Left hindlimb (tissue), 1 donor: ENCODE results near the gene UBE2U.

ENCODE experiments used
- DNase-seq: peaks from one replicate; pipeline ENCODE4 v3.0.0-alpha.2; 2018

The UBE2U gene, protein sequence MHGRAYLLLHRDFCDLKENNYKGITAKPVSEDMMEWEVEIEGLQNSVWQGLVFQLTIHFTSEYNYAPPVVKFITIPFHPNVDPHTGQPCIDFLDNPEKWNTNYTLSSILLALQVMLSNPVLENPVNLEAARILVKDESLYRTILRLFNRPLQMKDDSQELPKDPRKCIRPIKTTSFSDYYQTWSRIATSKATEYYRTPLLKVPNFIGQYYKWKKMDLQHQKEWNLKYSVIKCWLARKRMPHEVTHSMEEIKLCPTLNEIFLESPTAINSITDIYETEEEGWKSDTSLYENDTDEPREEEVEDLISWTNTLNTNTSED

DNA sequence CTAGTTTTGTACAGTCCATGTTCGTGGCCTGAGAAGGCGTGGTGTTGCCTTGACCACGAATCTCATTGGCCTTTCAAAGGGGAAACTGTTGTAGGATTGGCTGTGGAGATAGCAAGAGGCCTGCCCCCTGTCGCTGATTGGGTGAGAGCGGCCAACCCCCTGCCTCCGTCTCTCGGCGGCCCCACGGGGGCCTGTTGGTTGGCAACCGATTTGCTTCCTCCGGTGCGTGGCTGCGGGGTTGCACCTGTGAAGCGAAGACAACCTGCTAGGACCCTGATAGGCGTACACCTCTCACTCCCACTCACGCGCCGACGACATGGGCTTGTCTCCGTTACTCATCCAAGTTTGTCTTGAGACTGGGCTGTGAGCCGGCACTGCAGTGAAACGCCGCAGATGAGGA lies at the start of gene UBE2U:
Gene UBE2U (plus strand): TSS at position 204 of the 400 bp plus-strand sequence. CDS start 428 bp downstream, outside the sequence.
- no peak for DNase-seq

GRCh38 chr1:64155278-64155677 lies 48.1 kb upstream of the UBE2U start:
- DNase-seq, result no peak

GRCh38 chr1:64161357-64161941 lies 42.0 kb upstream of the UBE2U start:
- no peak for DNase-seq

GRCh38 chr1:64162151-64162550 lies 41.3 kb upstream of the UBE2U start:
- no peak for DNase-seq

DNA sequence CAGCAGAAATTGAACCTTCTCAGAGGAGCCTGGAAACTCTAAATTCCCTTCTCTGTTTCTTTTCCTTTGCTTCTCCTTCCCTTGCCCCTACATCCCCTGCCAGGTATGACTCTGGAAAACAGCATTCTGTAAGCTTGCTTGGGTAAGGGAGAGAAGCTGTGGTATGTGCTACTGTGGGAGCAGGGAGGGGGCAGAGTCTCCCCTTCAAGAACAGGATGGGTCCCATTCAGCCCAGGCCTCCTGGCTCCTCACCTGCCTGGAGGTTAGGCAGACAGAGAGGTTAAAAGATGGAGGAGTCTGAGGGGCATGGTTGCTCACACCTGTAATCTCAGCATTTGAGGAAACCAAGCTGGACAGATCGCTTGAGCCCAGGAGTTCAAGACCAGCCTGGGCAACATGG lies 40.6 kb upstream of the UBE2U start:
- DNase-seq, result no peak

DNA sequence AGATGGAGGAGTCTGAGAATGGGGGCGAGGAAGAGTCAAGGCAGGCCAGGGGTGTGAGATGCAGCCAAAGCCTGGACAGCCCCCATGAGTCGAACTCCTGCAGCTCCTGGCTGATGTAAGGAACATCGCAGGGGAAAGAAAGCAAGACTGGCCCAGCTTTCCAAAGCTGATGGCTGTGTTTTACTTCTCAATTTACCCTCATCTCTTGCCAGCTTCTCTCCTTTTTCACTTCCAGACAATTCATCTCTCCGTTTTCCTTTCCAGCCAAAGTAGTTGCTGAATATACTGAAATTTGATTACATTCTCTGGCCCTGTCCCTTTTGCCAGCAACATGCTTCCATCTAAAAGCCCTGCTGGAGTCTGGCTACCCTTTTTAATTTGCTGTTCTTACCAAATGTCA lies 40.0 kb upstream of the UBE2U start:
- DNase-seq, result peak; percentile 59

GRCh38 chr1:64163970-64164369 lies 39.5 kb upstream of the UBE2U start:
- no peak for DNase-seq

DNA sequence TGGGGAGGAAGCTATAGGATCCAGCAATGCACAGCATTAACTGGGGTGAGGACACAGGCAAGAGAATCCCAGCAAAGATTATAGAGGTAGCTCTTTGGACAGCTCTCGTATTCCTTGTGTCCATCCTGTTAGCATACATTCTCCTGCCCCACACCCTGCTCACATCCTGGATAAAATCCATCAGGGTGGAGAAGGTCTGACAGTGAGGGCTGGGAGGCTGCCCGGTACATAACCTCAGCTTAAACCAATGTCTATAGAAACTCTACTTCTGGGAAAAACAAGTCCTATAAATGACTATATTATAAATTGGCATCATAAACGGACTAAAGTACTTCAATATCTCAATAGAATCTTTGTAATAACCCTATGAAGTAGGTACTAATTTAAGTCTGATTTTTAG lies 36.8 kb upstream of the UBE2U start:
- DNase-seq, result peak; percentile 53

GRCh38 chr1:64167176-64167575 lies 36.2 kb upstream of the UBE2U start:
- DNase-seq, result no peak

DNA sequence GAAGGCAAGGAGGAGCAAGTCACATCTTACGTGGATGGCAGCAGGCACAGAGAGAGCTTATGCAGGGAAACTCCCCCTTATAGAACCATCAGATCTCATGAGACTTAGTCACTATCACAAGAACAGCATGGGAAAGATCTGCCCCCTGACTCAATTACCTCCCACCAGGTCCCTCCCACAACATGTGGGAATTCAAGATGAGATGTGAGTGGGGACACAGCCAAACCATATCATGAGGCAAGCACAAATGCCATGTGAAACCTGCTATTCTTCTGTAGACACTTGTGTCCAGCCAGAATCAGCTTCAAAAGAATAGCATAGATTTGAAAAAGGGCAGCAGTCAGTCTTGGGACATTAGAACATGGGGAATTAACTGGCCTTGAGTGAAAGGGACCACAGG lies 32.2 kb upstream of the UBE2U start:
- DNase-seq, result no peak

DNA sequence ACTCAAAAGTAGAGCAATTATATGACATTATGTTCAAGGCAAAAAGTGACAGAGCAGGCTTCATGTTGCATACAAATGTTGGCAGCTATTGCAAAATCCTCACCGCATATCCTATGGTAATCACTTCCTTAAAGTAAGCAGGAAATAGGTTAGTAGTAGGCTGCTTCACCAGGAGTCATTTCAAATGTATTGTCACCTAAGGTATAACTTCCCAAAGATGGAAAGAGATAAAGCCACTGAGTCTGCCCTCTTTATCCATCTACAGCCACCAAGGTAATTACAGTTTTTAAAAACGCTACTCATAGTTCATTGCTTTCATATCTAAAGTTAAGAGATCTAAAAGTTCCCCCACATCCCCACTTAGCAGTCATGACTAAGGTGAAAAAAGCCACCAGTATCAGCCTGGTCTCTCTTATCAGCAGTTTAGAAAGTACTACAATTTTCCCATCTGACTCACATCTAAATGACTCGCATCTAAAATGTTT lies 31.6 kb upstream of the UBE2U start:
- no peak for DNase-seq

GRCh38 chr1:64172458-64172983 lies 30.9 kb upstream of the UBE2U start:
- DNase-seq, result no peak

- no peak for DNase-seq
These were observed 30.0 kb upstream of the UBE2U start for GRCh38 chr1:64173336-64173940.

DNA sequence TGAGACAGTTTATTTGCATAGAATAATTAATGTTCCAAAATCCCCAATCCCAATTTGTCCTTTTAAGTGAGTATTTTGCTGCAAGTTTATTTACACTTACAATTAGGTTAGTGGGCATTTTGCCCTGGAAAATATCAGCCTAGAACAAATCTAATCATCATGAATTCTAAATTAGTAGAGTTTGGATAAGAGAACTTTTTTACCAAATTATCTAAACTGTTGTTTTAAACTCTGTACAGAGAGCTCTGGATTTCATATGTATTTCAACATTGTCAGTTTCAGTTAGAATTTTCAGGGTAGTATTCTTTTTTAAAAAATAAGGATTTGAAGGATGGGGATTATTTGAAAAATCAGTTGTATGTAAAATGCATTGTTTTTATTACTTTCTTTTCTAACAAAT lies 27.8 kb upstream of the UBE2U start:
- DNase-seq, result no peak

DNA sequence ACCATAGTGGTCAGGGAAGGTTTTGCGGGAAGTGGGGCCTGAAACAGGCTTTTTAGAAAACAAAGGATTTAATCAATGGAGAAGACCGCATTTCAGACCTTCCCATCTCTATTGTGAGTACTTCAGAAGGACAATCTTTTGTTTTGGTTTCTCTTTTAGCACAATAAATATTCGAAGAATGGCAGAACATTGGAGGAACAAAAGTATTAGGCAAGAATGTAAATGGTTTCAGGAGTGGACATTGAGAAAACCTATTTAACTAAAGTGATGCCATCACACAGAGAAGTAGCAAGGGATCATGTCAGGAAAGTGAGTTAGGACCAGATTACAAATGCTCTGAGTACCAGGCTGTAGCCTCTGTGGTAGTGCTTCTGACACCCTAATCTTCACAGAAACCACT lies 26.8 kb upstream of the UBE2U start:
- DNase-seq, result no peak

DNA sequence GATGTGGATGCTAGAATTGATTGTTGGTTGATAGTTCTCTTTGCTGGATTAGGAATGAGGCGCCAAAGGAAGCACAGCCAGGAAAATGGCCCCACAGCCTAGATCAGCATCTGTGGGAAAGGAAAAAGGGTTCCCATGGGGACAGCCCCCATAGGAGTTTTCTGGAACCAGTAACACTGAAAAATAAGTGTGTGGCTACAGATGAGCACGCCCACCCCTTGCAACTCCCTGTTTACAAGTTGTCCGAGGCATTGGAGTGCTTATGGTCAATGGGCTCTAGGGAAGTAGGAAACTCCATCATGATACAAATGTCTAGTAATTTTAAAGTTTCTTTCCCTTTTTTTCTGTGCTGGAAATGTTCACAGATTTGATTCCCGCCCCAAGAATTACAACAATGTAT lies 23.8 kb upstream of the UBE2U start:
- DNase-seq, result no peak

DNA sequence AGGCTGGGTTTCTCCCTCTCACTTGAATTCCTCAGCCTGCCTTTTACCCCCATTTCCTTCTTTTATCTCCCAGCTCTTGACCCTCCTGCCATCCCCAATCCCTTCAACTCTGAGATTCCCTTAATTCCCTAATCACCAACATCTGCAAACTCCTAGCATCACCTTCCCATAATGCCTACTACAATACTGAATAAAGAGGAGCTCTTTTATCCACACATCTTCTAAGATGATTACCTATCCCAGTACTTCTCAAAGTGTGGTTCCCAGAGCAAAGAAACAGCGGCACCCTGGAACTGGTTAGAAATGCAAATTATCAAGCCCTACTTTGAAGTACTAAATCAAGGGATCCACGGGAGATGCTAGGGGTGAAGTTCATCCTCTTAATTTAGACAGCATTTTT lies 21.2 kb upstream of the UBE2U start:
- DNase-seq, result no peak

DNA sequence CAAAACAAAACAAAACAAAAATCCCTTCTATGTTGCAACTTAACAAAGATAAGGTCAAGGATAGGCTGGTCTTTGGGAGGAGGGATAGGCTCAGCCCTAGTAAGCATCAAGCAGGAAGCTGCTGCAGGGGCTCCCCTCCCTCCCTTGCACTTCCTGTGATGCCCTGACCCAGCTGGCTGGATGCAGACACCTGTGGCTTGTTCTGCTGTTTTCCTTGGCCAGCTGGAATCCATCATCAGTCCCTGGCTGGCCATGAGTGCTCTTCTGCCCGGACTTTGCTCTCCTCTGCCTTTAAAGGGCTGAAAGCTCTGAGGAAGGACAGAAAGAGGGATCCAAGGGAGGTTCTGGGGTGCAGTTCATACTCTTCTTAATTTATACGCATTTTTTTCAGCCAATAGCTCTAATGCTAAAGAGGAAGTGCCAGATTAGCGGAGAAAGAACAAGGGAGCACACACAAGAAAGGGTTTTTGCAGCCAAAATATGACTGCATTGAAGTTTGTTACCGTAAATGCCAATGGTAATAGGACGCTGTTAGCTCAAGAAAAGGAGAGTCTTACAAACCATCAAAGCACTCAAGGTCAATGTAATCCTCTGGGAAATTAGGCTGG lies 19.9 kb upstream of the UBE2U start:
- DNase-seq, result no peak

GRCh38 chr1:64184003-64184440 lies 19.4 kb upstream of the UBE2U start:
- no peak for DNase-seq

- no peak for DNase-seq
These were observed 17.1 kb upstream of the UBE2U start for GRCh38 chr1:64186138-64186897.

GRCh38 chr1:64186898-64187280 lies 16.5 kb upstream of the UBE2U start:
- no peak for DNase-seq

GRCh38 chr1:64187646-64188045 lies 15.8 kb upstream of the UBE2U start:
- no peak for DNase-seq

DNA sequence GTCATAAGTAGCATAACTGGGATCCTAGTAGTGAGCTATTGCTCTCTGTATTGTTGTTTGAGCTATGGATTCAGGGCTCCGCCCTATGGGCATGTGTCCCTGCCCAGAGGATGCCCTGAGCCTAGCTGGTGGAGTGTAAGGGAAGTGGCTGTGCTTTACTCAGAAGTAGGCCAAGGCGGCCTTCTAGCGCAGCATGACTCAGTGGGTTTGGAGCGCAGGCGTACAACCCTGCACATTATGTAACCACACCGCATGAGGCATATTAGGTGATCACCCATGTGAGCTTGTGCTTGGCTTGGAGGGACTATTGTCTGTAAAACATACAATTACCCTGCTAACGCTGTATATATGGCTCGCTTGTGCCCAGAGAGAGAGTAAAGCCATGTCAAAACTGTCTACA lies 11.1 kb upstream of the UBE2U start:
- no peak for DNase-seq
